ENCODE data around the gene HNRNPM.
"Not testable (repeated sequence)": the region's sequence is repeated elsewhere in the genome, so short reads cannot be mapped to it uniquely, and the experiment has no call there.

Gene HNRNPM, protein sequence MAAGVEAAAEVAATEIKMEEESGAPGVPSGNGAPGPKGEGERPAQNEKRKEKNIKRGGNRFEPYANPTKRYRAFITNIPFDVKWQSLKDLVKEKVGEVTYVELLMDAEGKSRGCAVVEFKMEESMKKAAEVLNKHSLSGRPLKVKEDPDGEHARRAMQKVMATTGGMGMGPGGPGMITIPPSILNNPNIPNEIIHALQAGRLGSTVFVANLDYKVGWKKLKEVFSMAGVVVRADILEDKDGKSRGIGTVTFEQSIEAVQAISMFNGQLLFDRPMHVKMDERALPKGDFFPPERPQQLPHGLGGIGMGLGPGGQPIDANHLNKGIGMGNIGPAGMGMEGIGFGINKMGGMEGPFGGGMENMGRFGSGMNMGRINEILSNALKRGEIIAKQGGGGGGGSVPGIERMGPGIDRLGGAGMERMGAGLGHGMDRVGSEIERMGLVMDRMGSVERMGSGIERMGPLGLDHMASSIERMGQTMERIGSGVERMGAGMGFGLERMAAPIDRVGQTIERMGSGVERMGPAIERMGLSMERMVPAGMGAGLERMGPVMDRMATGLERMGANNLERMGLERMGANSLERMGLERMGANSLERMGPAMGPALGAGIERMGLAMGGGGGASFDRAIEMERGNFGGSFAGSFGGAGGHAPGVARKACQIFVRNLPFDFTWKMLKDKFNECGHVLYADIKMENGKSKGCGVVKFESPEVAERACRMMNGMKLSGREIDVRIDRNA

DNA sequence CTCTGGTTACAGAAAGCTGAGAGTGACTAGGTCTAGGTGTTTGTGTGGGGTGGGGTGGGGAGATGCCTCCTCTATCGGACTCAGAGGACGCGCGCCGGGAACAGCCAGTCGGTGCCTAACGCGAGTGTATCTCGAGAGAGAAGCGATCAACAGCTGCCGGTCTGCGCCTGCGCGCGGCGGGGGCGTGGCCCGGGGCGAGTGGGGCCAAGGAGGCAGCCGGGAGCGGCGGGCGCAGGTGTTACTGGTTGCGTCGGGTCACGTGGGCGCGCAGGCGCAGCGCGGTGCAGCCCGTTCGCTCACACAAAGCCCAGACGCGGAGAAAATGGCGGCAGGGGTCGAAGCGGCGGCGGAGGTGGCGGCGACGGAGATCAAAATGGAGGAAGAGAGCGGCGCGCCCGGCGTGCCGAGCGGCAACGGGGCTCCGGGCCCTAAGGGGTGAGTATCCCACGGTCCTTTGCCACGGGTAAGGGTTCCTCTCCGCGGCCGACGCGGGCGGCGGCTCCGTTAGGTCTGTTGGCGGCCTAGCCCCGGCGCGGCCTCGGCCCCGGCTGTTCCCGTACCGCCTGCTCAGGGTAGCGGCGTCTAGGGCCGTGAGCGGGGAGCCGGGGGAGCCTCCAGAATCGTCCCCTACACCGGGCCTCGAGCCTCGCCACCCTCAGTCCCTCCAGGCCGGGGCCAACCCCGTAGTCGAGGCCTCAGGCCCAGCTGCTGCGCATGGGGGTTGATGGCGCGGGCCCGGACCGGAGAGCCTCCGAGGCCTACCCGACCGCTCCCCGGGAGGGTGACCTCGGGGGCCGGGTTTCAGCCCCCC, at the start of gene HNRNPM:
Gene HNRNPM (plus strand): TSS at position 299 of the 811 bp plus-strand sequence. CDS start 24 bp downstream, at position 323.
- peak; percentile 100 for DNase-seq

DNA sequence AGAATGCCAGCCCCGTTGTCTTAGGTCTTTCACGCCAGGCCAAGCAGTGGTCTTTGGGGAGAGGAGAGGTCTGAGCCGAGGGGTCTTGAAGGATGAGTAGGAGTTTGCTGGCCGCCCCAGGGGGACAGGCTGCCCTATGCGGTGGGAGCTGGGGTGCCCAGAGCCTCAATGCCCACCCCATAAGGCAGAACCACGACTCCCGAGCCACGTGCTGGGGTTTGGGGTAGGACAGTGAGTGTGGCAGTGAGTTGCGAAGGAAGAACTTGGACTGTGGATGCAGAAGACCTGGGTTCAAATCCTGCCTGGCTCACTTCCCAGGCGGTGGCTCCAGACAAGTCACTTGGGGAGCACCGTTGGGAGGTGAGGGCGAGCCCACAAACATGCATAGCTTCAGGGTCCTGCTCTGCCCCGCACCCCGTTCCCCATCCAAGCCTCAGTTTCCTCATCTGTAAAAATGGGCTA, 49.1 kb upstream of the HNRNPM start:
- DNase-seq: no peak

DNA sequence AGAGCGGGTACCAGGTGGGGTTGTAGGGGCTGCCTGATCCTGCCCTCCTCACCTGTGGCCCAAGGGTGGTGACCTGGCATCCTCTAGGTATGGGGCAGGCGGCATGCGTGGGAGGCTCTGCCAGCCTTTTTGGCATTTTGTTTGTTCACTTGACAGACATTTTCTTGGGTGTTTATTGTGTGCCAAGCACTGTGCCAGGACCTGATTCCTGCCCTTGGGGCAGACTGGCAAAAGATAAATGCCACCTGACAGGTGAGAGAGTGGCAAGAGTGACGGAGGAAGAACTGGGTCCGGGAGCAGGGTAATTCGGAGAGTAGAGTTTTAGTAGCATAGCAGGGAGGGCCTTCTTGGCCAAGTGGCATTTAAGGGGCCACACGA, 48.6 kb upstream of the HNRNPM start:
- DNase-seq: no peak

DNA sequence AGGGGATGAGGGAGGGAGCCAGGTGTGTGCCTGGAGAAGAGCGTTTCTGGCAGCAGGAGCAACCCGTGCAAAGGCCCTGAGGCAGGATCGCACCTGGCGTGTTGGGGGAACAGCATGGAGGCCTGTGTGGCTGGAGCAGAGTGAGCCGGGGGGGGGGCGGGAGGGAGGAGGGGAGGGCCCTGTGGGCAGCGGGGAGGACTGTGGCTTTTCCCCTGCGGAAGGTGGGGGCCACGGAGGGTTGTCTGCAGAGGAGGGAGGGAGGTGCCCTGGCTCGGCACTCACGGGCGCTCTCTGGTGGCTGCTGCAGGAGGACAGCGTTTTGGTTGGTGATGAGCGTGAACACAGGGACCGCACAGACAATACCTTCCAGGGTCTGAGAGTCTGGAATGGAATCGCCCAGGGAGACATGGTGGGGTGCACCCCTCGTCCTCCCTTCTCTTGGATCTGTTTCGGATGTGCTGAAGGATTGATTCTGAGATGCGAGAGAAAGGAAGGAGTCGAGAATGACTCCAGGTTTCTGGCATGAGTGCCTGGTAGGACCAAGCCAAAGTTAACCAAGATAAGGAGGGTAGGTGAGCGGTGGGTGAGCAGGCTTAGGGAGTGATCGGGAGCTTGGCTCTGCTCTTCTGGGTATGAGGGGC, 48.1 kb upstream of the HNRNPM start:
- DNase-seq: peak; percentile 69

DNA sequence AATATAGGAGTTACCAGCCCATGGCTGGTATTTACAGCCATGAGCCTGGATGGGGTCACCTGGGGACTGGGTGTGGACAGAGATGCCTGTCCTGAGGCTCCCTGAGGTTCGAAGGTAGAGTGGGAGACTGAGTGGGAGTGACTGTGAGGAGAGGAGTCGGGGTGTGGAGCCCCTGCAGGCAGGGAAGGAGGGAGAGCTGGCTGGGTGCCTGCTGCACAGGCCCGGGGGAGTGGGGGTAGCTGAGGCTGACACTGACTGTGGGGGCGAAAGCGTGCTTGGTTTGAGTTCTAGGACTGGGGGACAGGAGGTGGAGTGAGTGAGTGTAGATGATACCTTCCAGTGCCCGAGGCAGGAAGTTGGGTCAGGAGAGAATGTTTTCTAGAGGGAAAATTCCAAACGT, 47.5 kb upstream of the HNRNPM start:
- DNase-seq: no peak

DNA sequence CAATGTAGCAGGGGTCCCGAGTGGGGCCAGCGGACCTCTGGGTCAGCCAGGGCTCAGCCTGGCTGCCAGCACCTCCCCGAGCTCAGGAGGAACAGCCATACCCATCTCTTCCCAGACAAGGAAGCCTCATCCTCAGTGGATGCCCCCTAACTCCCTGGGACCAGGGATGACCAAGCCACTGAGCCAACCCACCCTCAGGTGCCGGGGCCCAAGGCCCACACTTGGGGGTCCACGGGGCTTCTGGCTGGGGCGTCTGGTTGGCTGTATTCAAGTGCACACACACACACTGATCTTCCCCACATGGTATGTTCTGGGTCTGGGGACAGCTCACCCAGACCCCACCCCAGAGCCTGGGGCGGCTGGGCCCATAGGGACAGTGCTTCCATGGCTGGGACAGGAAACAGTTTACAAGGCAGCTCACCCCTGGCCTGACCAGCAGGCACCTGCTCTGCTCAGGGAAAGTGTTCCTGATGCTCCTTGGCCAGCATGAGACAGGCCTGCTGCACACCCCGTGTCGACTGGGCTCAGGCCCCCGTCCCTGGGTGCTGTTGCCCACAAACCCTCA, 46.9 kb upstream of the HNRNPM start:
- no peak for DNase-seq

DNA sequence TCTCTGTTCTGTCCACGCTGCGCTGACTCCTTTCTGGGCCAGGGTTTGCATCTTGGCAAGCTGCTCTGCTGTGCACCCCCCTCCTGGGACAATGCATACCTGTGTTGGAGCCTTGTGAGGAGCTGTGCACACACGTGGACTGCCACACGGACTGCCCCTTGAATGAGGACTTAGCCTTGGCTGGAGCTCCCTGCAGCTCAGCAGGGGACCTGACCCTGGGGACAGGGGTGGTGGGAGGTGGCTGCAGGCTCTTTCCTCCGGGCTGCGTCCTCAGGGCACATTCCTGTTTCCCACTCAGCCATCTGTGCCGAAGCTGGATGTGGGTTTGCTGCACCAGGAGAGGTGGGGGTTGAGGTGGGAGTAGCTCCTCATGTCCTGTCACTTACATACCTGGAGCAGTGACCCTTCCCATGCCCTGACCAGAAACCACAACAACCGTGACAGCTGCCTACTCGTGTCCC, 46.4 kb upstream of the HNRNPM start:
- no peak for DNase-seq

DNA sequence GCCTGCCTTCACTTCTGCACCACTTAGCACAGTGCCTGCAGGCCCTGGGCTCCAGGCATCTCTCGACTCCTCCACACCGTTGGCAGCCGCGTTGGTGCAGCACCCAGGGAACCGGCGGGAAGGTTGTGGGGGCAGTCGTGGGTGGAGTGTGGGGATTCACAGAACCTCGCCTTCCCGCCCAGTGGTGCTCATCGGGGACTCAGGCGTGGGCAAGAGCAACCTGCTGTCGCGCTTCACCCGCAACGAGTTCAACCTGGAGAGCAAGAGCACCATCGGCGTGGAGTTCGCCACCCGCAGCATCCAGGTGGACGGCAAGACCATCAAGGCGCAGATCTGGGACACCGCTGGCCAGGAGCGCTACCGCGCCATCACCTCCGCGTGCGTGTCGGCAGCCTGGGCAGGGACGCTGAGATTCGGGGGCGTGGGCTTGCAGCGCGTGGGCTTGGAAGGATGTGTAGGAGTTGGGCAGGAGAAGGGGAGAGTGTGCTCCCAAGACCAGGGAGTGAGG, 45.0 kb upstream of the HNRNPM start:
- no peak for DNase-seq

DNA sequence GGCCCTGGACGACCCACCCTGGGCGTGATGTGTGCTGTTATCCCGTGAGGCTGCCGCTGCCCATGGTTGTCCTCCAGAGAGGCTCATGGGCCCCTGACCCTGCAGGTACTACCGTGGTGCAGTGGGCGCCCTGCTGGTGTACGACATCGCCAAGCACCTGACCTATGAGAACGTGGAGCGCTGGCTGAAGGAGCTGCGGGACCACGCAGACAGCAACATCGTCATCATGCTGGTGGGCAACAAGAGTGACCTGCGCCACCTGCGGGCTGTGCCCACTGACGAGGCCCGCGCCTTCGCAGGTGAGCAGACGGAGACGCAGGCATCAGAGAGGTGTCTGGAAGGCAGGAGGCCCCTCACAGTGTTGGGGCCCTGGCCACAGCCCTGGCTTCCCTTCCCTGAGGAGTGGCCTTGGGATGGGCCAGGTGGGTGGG, 42.8 kb upstream of the HNRNPM start:
- no peak for DNase-seq

DNA sequence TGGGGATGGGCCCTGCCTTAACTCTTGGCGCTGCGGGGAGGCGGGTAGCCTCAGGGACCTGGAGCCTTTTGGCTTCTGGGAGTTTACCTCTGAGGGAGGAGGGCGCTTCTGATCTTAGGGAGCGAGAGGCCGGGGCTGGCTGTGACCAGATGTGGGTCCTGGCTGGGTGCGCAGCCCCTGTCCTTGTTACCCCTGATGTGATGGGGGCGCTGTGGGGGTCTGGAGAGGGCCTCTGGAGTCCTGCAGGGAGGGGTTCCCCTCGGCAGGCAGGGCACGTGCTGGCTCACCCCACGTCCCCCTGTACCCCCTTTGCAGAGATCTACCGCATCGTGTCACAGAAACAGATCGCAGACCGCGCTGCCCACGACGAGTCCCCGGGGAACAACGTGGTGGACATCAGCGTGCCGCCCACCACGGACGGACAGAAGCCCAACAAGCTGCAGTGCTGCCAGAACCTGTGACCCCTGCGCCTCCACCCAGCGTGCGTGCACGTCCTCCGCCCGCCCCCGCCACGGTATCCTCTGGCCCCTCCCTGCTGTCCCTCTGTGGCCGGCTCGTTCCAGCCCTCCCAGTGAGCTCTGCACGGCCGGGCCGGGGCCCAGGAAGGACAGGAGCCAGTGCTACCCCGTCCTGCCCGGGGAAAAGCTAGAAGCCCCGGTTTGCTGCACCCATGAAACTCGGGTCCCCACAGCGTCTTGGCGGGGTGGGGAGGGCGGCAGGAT, 41.5 kb upstream of the HNRNPM start:
- no peak for DNase-seq

DNA sequence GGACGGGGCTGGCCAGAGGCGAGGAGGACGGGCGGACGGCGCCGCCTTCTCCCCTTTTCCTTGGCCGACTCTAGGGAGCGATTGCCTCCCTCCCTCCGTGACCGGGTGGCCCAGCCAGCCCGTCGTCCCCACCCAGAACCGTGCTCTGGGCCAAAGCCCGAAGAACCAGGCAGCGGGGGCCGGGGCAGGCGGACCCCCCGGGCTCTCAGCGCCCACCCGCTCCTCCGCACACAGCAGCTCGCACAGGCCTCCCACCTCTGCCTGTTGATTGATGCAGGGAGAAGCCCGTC, 41.0 kb upstream of the HNRNPM start:
- no peak for DNase-seq

DNA sequence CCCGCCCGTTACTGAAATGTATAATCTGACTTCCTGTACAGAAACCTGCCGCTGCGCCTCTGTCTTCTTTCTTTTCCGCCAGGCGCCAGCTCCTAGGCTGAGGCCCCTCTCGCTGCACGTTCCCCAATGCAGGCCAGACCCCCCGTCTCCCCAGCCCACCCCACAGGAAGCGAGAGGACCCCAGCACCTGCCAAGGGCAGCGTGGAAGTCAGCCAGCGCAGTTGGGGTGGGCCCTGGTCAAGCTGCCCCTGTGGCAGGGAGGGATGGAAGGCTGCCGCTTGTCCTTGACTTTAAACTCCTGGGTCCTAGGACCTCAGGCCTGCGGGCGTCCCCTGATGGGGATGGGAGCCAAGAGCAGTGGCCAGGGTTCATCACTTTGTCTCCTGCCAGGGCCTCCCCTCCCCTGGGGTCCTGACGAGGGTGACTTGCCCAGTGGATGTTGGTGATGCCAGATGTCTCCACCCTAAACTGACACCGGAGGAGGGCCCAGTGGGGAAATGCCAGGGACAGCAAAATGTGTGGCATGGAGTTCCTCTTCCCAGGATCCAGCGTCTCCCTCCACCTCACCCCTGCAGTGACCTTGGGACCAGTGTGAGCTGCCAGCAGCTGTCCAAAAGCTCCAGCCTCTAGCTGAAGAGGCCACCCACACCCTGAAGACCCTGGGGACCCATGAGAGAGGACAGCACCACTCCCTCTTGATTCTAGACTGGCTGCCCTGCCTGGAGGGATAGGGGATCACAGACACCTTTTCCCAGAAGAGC, 40.2 kb upstream of the HNRNPM start:
- no peak for DNase-seq

DNA sequence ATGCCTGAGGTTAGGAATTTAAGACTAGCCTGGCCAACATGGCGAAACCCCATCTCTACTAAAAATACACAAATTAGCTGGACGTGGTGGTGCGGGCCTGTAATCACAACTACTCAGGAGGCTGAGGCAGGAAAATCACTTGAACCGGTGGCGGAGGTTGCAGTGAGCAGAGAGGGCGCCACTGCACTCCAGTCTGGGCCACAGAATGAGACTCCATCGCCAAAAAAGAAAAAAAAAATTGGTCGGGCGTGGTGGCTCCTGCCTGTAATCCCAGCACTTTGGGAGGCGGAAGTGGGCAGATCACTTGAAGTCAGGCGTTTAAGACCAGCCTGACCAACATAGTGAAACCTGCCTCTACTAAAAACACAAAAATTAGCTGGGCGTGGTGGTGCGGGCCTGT, 34.1 kb upstream of the HNRNPM start:
- DNase-seq: not testable (repeated sequence)

DNA sequence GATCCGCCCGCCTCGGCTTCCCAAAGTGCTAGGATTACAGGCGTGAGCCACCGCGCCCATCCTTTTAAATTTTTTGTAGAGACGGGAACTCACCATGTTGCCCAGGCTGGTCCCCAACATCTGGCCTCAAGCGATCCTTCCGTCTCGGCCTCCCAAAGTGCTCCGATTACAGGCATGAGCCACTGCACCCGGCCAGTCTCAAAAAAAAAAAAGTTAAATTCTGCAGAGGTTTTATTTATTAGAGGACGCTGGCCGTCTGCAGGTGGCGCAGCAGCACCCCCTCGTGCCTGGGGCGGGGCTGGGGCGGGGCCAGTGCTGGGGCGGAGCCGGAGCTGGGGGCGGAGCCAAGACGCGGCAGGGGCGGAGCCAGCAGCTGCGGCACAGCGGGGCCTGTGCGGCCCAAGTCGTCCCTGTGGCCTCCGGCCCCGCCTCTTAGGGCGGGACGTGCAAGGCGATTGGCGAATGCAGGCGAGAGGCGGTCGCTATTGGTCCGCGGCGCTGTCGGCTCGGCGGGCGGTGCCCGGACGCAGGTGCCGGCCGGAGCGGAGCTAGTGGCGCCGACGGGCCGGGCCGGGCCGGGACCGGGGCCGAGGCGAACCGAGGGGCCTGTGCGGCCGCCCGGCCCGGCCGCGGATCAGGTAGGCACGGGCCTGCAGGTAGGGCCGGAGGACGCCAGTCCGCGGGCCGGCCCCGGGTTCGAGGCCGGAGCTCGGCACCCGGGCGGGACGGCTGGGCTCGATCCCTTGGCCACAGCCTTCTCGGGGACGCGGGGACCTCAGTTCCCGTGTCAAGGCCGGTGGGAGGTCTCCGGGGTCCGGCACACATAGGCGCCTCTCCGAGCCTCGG, 31.8 kb upstream of the HNRNPM start, which contains the start of gene MARCHF2:
Gene MARCHF2 (plus strand): TSS at position 523 of the 846 bp plus-strand sequence. CDS start 8,536 bp downstream, outside the sequence.
- peak; percentile 100 for DNase-seq

DNA sequence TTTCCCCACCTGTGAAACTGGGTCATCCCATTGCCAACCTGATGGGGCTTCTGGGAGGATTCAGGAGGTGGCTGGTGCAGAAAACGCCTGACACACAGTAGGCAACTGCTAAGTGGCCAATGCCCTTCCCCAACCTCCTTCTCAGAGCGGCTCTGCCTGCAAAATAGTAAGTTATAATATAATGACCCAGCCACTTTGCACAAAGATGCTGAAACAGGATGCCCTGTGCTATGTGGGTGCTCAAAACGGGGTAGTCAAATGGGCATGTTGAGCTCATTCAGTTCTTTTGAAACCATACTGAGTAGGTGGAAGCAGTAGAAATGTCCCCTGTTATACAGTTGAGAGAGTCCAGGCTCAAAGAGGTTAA, 31.2 kb upstream of the HNRNPM start:
- no peak for DNase-seq

DNA sequence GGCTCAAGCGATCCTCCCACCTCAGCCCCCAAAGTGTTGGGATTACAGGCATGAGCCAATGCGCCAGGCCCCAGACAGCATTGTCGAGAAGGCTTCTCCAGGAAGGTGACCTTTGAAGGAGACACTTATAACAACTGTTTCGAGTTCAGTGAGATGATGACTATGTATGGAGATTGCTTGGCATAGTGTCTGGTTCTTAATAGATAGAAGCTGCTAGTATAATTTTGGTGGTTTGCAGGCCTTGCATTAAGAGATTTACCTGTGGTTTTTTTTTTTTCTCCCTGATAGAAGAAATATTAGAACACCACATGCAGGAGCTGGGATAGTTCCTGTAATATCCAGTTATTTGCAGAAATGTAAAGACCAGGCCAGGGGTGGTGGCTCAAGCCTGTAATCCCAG, 28.0 kb upstream of the HNRNPM start:
- DNase-seq: no peak

DNA sequence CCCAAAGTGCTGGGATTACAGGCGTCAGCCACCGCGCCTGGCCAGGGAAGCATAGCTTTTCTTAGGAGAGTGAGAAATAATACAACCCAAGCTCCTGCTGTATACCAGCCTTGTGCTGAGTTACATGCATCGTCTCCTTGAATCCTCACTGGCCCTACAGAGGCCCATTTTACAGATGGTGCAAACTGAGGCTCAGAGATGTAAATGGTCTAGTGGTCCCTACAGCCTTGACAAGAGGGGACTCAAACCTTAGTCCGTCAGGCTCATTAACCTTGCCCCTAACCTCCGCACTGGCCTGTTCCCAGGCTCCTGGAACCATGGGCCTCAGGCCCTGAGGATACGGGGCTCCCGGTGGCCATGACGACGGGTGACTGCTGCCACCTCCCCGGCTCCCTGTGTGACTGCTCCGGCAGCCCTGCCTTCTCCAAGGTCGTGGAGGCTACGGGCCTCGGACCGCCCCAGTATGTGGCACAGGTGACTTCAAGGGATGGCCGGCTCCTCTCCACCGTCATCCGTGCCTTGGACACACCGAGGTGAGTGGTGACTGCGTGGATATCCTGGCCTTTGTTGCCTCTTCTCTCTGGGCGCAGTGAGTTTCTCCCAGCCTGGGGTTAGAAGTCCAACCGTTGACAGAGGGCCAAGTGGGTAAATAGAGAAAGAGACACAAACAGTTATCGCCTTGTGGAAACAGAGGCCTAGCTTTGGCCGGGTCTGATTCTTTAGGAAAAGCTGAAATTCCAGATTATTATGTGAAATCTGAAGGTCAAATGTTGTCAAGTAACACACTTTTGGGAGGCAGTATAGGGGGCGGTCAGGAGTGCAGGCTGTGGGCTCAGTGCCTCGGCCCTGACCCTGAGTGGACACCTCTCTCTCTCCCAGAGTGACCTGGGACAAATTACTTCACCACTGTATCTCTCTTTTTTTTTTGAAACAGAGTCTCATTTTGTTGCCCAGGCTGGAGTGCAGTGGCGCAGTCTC, 23.0 kb upstream of the HNRNPM start:
- no peak for DNase-seq

DNA sequence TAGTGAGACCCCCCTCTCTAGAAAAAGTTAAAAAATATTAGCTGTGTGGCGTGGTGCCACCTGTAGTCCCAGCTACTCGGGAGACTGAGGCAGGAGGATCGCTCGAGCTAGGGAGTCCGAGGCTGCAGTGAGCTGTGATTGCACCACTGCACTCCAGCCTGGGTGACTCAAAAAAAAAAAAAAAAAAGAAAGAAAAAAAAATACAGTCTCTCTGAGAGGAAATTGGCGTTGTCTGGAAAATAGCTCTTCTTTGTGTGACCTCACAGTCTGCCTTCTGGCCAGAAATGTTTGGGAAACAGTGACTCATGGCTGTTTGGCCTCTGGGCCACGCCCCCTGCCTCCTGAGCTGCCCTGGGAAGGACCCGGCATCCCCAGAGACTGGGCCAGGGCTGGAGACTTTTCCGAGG, 21.0 kb upstream of the HNRNPM start:
- no peak for DNase-seq

DNA sequence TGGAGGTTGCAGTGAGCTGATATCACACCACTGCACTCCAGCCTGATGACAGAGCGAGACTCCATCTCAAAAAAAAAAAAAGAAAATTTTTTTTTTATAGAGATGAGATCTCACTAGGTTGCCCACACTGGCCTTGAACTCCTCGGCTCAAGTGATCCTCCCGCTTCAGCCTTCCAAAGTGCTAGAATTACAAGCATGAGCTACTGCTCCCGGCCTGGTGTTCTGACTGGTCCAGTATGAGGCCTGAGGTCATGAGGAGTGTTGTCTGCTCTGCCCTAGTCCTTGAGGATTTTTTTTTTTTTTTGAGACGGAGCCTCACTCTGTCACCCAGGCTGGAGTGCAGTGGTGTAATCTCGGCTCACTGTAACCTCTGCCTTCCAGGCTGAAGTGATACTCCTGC, 19.4 kb upstream of the HNRNPM start:
- not testable (repeated sequence) for DNase-seq

Data from activated T-cell treated with anti-CD3 and anti-CD28 coated beads, Interleukin-2, amount 50 U/mL, for 1 hour (primary cell).